Measurements from ENCODE around the gene PACRG. TPM values are rescaled to one million over a fixed set of nuclear protein-coding genes. Genes with fewer than 3 reads are reported as not detected.

PACRG gene
- total and polyA plus RNA-seq, 2 experiments from 2014 or later, result 0.17 to 0.68 TPM

GRCh38 chr6:162852840-162853577 is 125.2 kb downstream of the PACRG start (continued):
- no peak for TF ChIP-seq ZNF114 (CRISPR knock-in tag; IDR thresholded peaks at IDR 0.05)
- no peak for TF ChIP-seq EZH2phosphoT487 (IDR thresholded peaks at IDR 0.05; ENCODE audit: unreplicated experiment)

DNA sequence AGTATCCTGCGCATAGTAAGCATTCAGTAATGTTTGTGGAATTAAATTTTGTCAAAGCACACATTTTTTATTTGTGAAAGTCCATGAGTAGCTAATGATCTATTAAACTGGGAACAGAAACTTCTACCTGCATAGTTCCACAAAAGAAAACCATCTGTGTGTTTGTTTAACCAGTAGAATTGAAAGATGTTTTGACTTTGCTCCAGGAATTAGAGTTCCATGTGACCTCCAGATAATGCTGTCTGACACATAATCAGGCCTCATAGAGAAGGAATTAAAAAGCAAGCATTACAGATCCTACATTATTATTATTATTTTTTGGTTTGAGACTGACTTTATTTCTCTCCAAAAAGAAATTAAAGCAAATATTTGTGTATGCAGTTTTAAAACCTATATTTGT is 126.5 kb downstream of the PACRG start:
- ATAC-seq, result no peak
- no peak overlapping the region for H3K4me2 ChIP-seq
- no peak overlapping the region for H3K4me3 ChIP-seq
- 0 out of 2 replicates have a peak, but pooled peaks cover 7% of the 10 kb centered on the region for H3K9me2 ChIP-seq (ENCODE audit: insufficient read depth)
- H4K20me1 ChIP-seq (replicated peaks; ENCODE audit: insufficient read depth), result no peaks in the 10 kb centered on the region
- H3K27ac Mint-ChIP-seq, result no peak overlapping the region
- no peaks in the 10 kb centered on the region for H3K36me3 ChIP-seq (ENCODE audit: insufficient read depth)
- H3K9me3 Mint-ChIP-seq, result peaks cover 5% of the 10 kb centered on the region; the same call in 1 of the 3 replicates
- H3K79me2 ChIP-seq (replicated peaks; ENCODE audit: insufficient read depth), result no peaks in the 10 kb centered on the region
- no peak overlapping the region for H3K4me3 Mint-ChIP-seq
- H3F3A ChIP-seq (replicated peaks; ENCODE audit: low read depth), result no peaks in the 10 kb centered on the region
- no peak for DNase-seq (ENCODE audit: low spot score)
- H2AFZ ChIP-seq, result no peak overlapping the region
- H3K4me1 ChIP-seq (ENCODE audit: insufficient read depth), result peaks cover 17% of the 10 kb centered on the region
- H3K27me3 ChIP-seq (ENCODE audit: insufficient read depth), result no peaks in the 10 kb centered on the region
- no peak overlapping the region for H3K27ac ChIP-seq (ENCODE audit: low read depth)
- H3K27me3 Mint-ChIP-seq (ENCODE audit: insufficient read depth, low read depth, poor library complexity), result peaks cover 5% of the 10 kb centered on the region
- peaks cover 43% of the 10 kb centered on the region for H3K4me1 Mint-ChIP-seq
- peaks cover 10% of the 10 kb centered on the region; the same call in 2 of the 3 replicates for H3K36me3 Mint-ChIP-seq (ENCODE audit: low read depth)
- no peak for TF ChIP-seq POLR2AphosphoS5 (IDR thresholded peaks at IDR 0.05; ENCODE audit: low read depth)
- TF ChIP-seq JUNB (IDR thresholded peaks at IDR 0.05; ENCODE audit: unreplicated experiment), result no peak
- TF ChIP-seq EZH2 (IDR thresholded peaks at IDR 0.05; ENCODE audit: low read depth, unreplicated experiment), result no peak
- TF ChIP-seq ZNF114 (CRISPR knock-in tag; IDR thresholded peaks at IDR 0.05), result no peak
- no peak for TF ChIP-seq CREB1 (CRISPR knock-in tag; IDR thresholded peaks at IDR 0.05; ENCODE audit: low read depth)
- TF ChIP-seq ZNF331 (CRISPR knock-in tag; IDR thresholded peaks at IDR 0.05; ENCODE audit: low read depth), result no peak
- TF ChIP-seq, protein P1, sequence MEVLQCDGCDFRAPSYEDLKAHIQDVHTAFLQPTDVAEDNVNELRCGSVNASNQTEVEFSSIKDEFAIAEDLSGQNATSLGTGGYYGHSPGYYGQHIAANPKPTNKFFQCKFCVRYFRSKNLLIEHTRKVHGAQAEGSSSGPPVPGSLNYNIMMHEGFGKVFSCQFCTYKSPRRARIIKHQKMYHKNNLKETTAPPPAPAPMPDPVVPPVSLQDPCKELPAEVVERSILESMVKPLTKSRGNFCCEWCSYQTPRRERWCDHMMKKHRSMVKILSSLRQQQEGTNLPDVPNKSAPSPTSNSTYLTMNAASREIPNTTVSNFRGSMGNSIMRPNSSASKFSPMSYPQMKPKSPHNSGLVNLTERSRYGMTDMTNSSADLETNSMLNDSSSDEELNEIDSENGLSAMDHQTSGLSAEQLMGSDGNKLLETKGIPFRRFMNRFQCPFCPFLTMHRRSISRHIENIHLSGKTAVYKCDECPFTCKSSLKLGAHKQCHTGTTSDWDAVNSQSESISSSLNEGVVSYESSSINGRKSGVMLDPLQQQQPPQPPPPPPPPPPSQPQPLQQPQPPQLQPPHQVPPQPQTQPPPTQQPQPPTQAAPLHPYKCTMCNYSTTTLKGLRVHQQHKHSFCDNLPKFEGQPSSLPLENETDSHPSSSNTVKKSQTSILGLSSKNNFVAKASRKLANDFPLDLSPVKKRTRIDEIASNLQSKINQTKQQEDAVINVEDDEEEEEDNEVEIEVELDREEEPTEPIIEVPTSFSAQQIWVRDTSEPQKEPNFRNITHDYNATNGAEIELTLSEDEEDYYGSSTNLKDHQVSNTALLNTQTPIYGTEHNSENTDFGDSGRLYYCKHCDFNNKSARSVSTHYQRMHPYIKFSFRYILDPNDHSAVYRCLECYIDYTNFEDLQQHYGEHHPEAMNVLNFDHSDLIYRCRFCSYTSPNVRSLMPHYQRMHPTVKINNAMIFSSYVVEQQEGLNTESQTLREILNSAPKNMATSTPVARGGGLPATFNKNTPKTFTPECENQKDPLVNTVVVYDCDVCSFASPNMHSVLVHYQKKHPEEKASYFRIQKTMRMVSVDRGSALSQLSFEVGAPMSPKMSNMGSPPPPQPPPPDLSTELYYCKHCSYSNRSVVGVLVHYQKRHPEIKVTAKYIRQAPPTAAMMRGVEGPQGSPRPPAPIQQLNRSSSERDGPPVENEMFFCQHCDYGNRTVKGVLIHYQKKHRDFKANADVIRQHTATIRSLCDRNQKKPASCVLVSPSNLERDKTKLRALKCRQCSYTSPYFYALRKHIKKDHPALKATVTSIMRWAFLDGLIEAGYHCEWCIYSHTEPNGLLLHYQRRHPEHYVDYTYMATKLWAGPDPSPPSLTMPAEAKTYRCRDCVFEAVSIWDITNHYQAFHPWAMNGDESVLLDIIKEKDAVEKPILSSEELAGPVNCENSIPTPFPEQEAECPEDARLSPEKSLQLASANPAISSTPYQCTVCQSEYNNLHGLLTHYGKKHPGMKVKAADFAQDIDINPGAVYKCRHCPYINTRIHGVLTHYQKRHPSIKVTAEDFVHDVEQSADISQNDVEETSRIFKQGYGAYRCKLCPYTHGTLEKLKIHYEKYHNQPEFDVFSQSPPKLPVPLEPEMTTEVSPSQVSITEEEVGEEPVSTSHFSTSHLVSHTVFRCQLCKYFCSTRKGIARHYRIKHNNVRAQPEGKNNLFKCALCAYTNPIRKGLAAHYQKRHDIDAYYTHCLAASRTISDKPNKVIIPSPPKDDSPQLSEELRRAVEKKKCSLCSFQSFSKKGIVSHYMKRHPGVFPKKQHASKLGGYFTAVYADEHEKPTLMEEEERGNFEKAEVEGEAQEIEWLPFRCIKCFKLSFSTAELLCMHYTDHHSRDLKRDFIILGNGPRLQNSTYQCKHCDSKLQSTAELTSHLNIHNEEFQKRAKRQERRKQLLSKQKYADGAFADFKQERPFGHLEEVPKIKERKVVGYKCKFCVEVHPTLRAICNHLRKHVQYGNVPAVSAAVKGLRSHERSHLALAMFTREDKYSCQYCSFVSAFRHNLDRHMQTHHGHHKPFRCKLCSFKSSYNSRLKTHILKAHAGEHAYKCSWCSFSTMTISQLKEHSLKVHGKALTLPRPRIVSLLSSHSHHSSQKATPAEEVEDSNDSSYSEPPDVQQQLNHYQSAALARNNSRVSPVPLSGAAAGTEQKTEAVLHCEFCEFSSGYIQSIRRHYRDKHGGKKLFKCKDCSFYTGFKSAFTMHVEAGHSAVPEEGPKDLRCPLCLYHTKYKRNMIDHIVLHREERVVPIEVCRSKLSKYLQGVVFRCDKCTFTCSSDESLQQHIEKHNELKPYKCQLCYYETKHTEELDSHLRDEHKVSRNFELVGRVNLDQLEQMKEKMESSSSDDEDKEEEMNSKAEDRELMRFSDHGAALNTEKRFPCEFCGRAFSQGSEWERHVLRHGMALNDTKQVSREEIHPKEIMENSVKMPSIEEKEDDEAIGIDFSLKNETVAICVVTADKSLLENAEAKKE (CRISPR knock-in tag; IDR thresholded peaks at IDR 0.05), result no peak
- no peak for TF ChIP-seq STAT1 (IDR thresholded peaks at IDR 0.05; ENCODE audit: unreplicated experiment)
- no peak for TF ChIP-seq EZH2phosphoT487 (IDR thresholded peaks at IDR 0.05; ENCODE audit: unreplicated experiment)
- TF ChIP-seq, protein P2, sequence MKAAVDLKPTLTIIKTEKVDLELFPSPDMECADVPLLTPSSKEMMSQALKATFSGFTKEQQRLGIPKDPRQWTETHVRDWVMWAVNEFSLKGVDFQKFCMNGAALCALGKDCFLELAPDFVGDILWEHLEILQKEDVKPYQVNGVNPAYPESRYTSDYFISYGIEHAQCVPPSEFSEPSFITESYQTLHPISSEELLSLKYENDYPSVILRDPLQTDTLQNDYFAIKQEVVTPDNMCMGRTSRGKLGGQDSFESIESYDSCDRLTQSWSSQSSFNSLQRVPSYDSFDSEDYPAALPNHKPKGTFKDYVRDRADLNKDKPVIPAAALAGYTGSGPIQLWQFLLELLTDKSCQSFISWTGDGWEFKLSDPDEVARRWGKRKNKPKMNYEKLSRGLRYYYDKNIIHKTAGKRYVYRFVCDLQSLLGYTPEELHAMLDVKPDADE (IDR thresholded peaks at IDR 0.05), result no peak
- no peak for TF ChIP-seq REST (IDR thresholded peaks at IDR 0.05; ENCODE audit: unreplicated experiment)
- TF ChIP-seq NANOG (IDR thresholded peaks at IDR 0.05; ENCODE audit: borderline replicate concordance), result no peak
